ENCODE measurements around the gene PKD2L2. TPM values are rescaled to one million over a fixed set of nuclear protein-coding genes. Genes with fewer than 3 reads are reported as not detected.

PKD2L2 gene
- total RNA-seq, 2 experiments from 2014 or later, result not detected

GRCh38 chr5:137856916-137857862 is 32.1 kb upstream of the PKD2L2 start:
- H3K27me3 Mint-ChIP-seq, result no peaks in the 10 kb centered on the region
- H3K9me3 Mint-ChIP-seq, result no peaks in the 10 kb centered on the region
- ChIA-PET POLR2A (interaction anchor here (0.6 kb wide), 1 partner anchor 115 kb away, joined by 3 read pairs; no protein-coding TSS in a partner anchor), CTCF (no interaction called here)
- H3K27ac Mint-ChIP-seq, result no peak overlapping the region
- H3K4me1 Mint-ChIP-seq (ENCODE audit: low read depth), result peaks cover 31% of the 10 kb centered on the region
- DNase-seq, result no peak
- intact Hi-C loops (cut with DNase I, micrococcal nuclease), result no loop called here
- Histone ChIP-seq H3K9me3 (ENCODE audit: control insufficient read depth in 1 of 2, insufficient read depth in 1 of 2, low read length in 2 of 2) (no peaks in the 10 kb centered on the region), H3K4me3 (ENCODE audit: low read length) (no peak overlapping the region), H3K27me3 (ENCODE audit: control insufficient read depth in 1 of 2, insufficient read depth in 2 of 2, low read length in 2 of 2) (no peaks in the 10 kb centered on the region), H3K4me1 (ENCODE audit: insufficient read depth, low read length) (peaks cover 6% of the 10 kb centered on the region), H3K27ac (ENCODE audit: low read depth in 1 of 2, low read length in 2 of 2) (no peak overlapping the region), H3K36me3 (ENCODE audit: insufficient read depth, low read length) (no peaks in the 10 kb centered on the region)
- no peak for TF ChIP-seq CTCF (IDR thresholded peaks at IDR 0.05)
- H3K4me3 Mint-ChIP-seq, result no peak overlapping the region
- no peak for ATAC-seq (ENCODE audit: poor library complexity)
- H3K36me3 Mint-ChIP-seq (ENCODE audit: low read depth), result peaks cover 13% of the 10 kb centered on the region

- Mint-ChIP-seq H3K27ac (peak overlapping the region; percentile 60), H3K9me3 (no peaks in the 10 kb centered on the region), H3K36me3 (ENCODE audit: low read depth) (peaks cover under 1% of the 10 kb centered on the region), H3K4me1 (ENCODE audit: low read depth) (peaks cover 32% of the 10 kb centered on the region), H3K4me3 (peak overlapping the region; percentile 83), H3K27me3 (no peaks in the 10 kb centered on the region)
- TF ChIP-seq CTCF (IDR thresholded peaks at IDR 0.05), result no peak
- CTCF ChIA-PET, result no interaction called here
- Histone ChIP-seq H3K9me3 (ENCODE audit: control insufficient read depth in 1 of 2, insufficient read depth in 1 of 2, low read length in 2 of 2) (no peaks in the 10 kb centered on the region), H3K27ac (ENCODE audit: low read depth in 1 of 2, low read length in 2 of 2) (no peak overlapping the region), H3K4me3 (ENCODE audit: low read length) (peak overlapping the region; percentile 17), H3K36me3 (ENCODE audit: insufficient read depth, low read length) (no peaks in the 10 kb centered on the region), H3K27me3 (ENCODE audit: control insufficient read depth in 1 of 2, insufficient read depth in 2 of 2, low read length in 2 of 2) (no peaks in the 10 kb centered on the region), H3K4me1 (ENCODE audit: insufficient read depth, low read length) (peaks cover 6% of the 10 kb centered on the region)
- POLR2A ChIA-PET, result interaction anchor here (0.6 kb wide), 1 partner anchor 116 kb away, joined by 3 read pairs; no protein-coding TSS in a partner anchor
- ATAC-seq (ENCODE audit: poor library complexity) (no peak), DNase-seq (peak in 3 of 14 experiments; percentile 21 to 27 (median 22))
- intact Hi-C loops (cut with DNase I, micrococcal nuclease), result no loop called here
Measured at GRCh38 chr5:137858223-137858916, 30.9 kb upstream of the PKD2L2 start.

- H3K27me3 ChIP-seq (ENCODE audit: control insufficient read depth in 1 of 2, insufficient read depth in 2 of 2, low read length in 2 of 2), result no peaks in the 10 kb centered on the region
- H3K27ac ChIP-seq (ENCODE audit: low read depth in 1 of 2, low read length in 2 of 2), result no peak overlapping the region
- no peaks in the 10 kb centered on the region for H3K9me3 Mint-ChIP-seq
- no peak overlapping the region for H3K4me3 ChIP-seq (ENCODE audit: low read length)
- DNase-seq (no peak), ATAC-seq (ENCODE audit: poor library complexity) (no peak)
- POLR2A ChIA-PET, result no interaction called here
- CTCF ChIA-PET, result no interaction called here
- peaks cover 32% of the 10 kb centered on the region for H3K4me1 Mint-ChIP-seq (ENCODE audit: low read depth)
- no peak overlapping the region for H3K4me3 Mint-ChIP-seq
- peaks cover 6% of the 10 kb centered on the region for H3K4me1 ChIP-seq (ENCODE audit: insufficient read depth, low read length)
- TF ChIP-seq CTCF (IDR thresholded peaks at IDR 0.05), result no peak
- no peak overlapping the region for H3K27ac Mint-ChIP-seq
- H3K9me3 ChIP-seq (ENCODE audit: control insufficient read depth in 1 of 2, insufficient read depth in 1 of 2, low read length in 2 of 2), result no peaks in the 10 kb centered on the region
- no peaks in the 10 kb centered on the region for H3K36me3 Mint-ChIP-seq (ENCODE audit: low read depth)
- H3K27me3 Mint-ChIP-seq, result no peaks in the 10 kb centered on the region
- intact Hi-C loops (cut with DNase I, micrococcal nuclease), result no loop called here
- no peaks in the 10 kb centered on the region for H3K36me3 ChIP-seq (ENCODE audit: insufficient read depth, low read length)
Measured at GRCh38 chr5:137858954-137859353, 30.3 kb upstream of the PKD2L2 start.

All from CD4-positive, alpha-beta T cell (primary cell).